Cardiac septum (tissue), 1 donor: Measurements from ENCODE around the gene ASIC1. TPM values are rescaled to one million over a fixed set of nuclear protein-coding genes. Genes with fewer than 3 reads are reported as not detected.

ENCODE experiments used
- DNase-seq: peaks from one replicate; pipeline ENCODE4 v3.0.0-alpha.2; 2020; ENCODE audit warnings: low spot score
- intact Hi-C: fragments of 100-400 bp; cut with DNase I; formaldehyde crosslinking; loops from one replicate; pipeline ENCODE4 v1.14.0; 2022
- total RNA-seq: library from RNA; stranded (reverse); fragmentation: NEBNext Ultra II Directional; extraction: Animal tissue kit (Norgen Biotek cat#: 25700); gene quantifications from one replicate; pipeline ENCODE4 v1.2.1, GENCODE V29; 2021
- donor health status: DM: no; HTN: no; CAD: no.

The ASIC1 gene
- total RNA-seq, 1 donor from 2014 or later = 0.30 TPM

DNA sequence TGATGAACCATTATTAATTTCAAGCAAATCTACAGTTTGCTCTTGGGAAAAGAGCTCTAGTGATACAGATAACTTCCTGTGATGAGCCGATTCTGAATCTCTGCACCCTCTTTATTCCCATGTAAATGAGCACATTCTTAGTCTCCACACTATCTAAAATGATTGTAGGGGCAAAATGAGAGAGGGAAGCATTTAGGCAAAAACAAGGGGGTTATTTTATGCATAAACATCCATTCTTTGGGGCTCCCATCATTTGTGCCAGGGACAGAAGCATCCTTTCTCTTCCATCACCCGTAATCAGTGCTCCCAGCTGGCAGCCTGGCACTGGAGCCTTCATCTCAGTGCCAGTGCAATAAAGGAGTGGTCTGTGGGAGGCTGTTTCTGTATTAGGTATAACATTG lies 44.7 kb downstream of the ASIC1 start:
- intact Hi-C loops = no loop called here
- no peak for DNase-seq

DNA sequence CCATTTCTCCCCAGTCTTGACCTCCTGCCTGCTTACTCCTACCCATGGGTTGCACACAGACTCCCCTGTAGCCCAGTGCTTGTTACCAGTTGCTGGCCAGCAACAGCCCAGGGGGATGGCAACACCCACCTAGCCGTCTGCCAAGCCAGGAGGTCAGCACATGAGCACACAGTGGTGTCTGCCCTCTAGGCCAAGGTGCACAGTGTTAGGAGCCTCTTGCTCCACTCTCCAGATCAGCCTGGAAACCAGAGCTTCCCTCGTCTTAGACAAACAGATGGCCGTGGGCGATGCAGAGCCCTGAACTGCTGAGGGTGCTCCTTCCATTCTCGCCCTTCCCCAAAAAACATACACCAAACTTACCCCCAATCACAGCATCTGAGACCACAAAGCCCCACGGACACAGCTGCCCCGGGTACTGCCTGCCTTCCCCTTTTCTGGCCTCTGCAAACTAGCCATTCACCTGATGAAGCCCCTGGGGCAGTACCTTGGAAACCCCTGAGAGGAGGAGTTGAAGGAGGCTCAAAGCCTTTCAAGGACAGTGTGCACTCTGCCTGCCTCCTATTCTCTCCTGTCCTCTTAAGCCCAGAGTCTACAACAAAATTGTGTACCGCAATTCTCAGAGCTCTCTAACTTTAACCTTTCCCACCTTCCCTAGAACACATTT lies 45.4 kb downstream of the ASIC1 start:
- DNase-seq = no peak
- intact Hi-C loops = no loop called here

DNA sequence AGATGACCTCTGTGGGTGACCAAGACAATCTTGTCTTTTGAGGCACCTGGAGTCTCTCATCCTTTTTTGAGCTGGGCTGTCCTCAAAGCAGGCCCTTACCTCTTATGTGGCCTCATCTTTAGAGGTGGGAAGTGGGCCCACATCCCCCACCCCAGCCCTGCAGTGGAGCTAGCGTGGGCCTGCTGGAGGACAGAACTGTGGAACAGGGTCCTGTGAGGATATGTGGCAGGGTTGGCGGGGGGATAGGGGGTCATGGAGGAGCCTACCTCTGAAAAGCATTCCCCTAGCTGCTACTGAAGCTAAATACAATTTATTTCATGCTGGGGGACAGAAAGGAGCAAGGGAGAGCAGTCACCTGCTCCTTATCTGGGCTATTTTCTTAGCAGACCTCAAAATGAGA lies 46.0 kb downstream of the ASIC1 start:
- intact Hi-C loops = no loop called here
- DNase-seq = no peak

GRCh38 chr12:50103767-50104321 lies 46.4 kb downstream of the ASIC1 start, which contains the start of gene GPD1:
GPD1 (plus strand) TSS chr12:50104008; CDS start chr12:50104051, 43 bp downstream.
- intact Hi-C loops = no loop called here
- DNase-seq = peak; percentile 83

- no peak for DNase-seq
- intact Hi-C loops = no loop called here
Measured at GRCh38 chr12:50104417-50105366, 47.3 kb downstream of the ASIC1 start.

DNA sequence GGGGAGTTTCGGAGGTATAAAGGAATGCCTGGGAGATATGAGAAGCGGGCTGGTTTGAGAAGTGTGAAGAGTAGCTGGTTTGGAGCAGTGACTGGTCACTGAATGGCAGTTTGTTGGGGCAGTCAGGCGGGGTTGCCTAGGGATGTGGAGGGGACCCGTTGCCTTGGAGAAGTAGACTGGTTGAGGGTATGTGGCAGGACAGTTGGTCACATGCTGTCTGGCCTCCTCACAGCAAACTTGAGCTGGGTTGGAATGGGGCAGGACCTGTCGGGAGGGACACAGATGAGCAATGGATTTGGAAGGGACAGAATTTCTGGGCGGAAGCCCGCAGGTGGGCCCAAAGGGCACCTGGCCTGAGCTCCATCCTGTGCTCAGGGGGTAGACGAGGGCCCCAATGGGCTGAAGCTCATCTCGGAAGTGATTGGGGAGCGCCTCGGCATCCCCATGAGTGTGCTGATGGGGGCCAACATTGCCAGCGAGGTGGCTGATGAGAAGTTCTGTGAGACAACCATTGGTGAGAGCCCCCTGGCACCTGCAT lies 48.6 kb downstream of the ASIC1 start:
- intact Hi-C loops = no loop called here

DNA sequence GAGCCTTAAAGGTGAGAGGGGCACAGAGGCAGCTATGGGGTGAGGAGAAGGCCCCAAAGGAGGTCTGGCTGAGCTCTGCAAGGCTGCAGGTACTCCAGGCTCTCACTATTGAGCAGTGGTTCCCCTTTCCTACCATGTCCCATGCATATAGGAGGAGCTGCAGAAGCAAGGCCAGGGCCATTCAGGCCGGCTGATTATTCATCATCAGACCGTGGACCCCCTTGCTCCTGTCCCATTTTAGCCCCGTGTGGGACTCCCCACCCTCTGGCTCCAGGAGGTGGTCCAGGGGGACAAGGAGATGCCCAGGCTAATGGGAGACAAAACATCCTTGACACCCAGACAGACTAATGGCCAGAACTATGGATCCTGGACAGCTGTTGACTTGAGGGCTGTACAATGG lies 49.5 kb downstream of the ASIC1 start:
- intact Hi-C loops = no loop called here
- no peak for DNase-seq

More for the DNA sequence above, 48.6 kb downstream of the ASIC1 start:
- no peak for DNase-seq

GRCh38 chr12:50107416-50108268 lies 50.2 kb downstream of the ASIC1 start:
- intact Hi-C loops = no loop called here
- DNase-seq = no peak

- intact Hi-C loops = no loop called here
- no peak for DNase-seq
Measured at GRCh38 chr12:50109319-50109718, 51.9 kb downstream of the ASIC1 start.

- no peak for DNase-seq
- intact Hi-C loops = loop anchor here (2.0 to 10.0 kb wide), 2 partner anchors 23 to 55 kb away; partner anchors contain the start of gene CERS5
Measured at GRCh38 chr12:50110127-50110761, 52.8 kb downstream of the ASIC1 start.

DNA sequence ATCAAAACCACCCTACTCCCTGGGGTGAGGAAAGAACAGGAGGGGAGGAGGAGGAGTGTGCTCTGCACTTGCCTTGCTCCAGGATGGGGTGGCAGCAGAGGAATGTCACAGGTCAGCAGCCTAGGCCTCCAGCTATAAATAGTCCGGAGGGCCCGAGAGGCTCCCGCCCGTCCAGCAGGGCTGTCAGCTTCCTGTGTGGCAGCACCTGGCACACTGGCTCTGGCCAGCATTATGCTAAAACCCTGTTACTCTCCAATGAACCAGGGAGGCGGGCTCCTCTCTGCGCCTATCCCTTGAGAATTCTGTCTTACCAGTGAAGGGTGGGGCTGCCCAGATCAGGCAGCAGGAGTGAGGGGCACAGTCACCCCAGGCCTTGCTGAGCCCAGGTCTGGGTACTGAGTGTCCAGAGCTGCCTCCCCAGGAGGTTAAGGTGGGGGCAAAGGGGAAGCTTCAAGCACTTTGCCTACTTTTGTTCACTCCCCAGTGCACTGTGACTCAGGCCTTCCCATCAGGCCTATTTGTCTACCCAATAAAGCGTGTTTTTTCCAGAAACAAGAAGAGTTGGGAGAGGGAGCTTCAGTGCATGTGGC lies 53.5 kb downstream of the ASIC1 start:
- intact Hi-C loops = loop anchor here (2.0 to 10.0 kb wide), 2 partner anchors 24 to 54 kb away; partner anchors contain the start of gene CERS5
- peak; percentile 90 for DNase-seq

- intact Hi-C loops = loop anchor here (2.0 to 10.0 kb wide), 2 partner anchors 25 to 53 kb away; partner anchors contain the start of gene CERS5
- DNase-seq = no peak
Measured at GRCh38 chr12:50111395-50111692, 53.9 kb downstream of the ASIC1 start.

DNA sequence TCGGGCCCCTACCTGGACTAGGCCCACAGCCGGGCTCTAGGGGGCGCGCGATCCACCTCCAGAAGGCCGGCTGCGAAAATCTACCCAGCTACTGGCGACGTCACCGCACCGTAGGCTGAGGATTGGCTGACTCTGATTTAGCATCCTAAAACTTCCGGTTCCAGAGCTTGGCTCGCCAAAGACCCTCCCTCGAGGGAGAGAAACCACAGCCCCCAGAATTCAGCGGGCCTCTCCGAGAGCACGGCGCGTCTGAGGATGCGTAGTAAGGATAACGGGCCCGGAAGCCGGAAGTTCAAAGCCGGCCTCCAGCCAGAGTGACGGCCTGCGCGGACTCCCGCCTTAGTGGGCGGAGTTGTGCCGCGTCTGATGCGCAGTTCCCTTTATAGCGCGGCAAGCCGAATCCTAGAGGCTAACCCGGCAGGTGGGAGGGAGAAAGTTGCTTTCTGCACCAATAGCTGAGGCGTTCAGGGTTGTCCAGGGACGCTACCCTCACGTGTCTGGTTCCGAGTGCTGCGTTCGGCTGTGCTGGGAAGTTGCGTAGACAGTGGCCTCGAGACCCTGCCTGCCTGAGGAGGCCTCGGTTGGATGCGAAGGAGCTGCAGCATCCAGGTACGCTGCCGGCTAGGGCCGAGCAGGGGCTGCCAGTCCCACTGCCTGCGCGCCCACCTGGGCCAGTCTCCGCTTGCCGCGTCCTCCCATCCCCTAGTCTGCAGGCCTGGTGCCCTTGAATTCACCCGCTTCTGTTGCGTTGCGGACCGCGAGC lies 54.5 kb downstream of the ASIC1 start, which contains the start of gene COX14:
Gene COX14, plus strand, starts transcription at position 544 of the 763 bp plus-strand sequence. CDS start 7,808 bp downstream, outside the sequence.
- DNase-seq = peak; percentile 100

GRCh38 chr12:50112456-50113218 lies 55.2 kb downstream of the ASIC1 start:
- intact Hi-C loops = loop anchor here (10.0 kb wide), 1 partner anchor 52 kb away; the partner anchor contains the start of gene CERS5
- peak; percentile 47 for DNase-seq

More for the DNA sequence above, 54.5 kb downstream of the ASIC1 start, which contains the start of gene COX14:
- intact Hi-C loops = loop anchor here (2.0 to 10.0 kb wide), 2 partner anchors 25 to 53 kb away; partner anchors contain the start of gene CERS5

- peak; percentile 46 for DNase-seq
- intact Hi-C loops = loop anchor here (10.0 kb wide), 1 partner anchor 48 kb away; the partner anchor contains the start of gene CERS5
Measured at GRCh38 chr12:50117057-50117622, 59.7 kb downstream of the ASIC1 start.

- intact Hi-C loops = loop anchor here (10.0 kb wide), 1 partner anchor 45 kb away; the partner anchor contains the start of gene CERS5
- DNase-seq = peak; percentile 31
Measured at GRCh38 chr12:50119387-50119786, 62.0 kb downstream of the ASIC1 start.
